Mesendoderm (in vitro differentiated cells): ENCODE measurements around the gene ARSB.

Experiments
- DNase-seq: peaks from one replicate; pipeline ENCODE4 v3.0.0; 2013
- H2AK5ac ChIP-seq: 2 replicates; pipeline ENCODE4 v1.6.1; 2013; ENCODE audit warnings: low read length, inconsistent platforms
- H2BK120ac ChIP-seq: 2 replicates; pipeline ENCODE4 v1.6.1; 2013; ENCODE audit warnings: low read depth, mild to moderate bottlenecking, low read length, moderate library complexity, mixed read lengths
- H2BK15ac ChIP-seq: replicated peaks from 2 replicates; pipeline ENCODE4 v1.6.1; 2013; ENCODE audit warnings: low read depth, mild to moderate bottlenecking, moderate library complexity
- H2BK5ac ChIP-seq: 2 replicates; pipeline ENCODE4 v1.6.1; 2013; ENCODE audit warnings: low read length, inconsistent platforms
- H3K18ac ChIP-seq: 2 replicates; pipeline ENCODE4 v1.6.1; 2013; ENCODE audit warnings: mild to moderate bottlenecking, low read length, mixed read lengths
- H3K23ac ChIP-seq: one replicate; pipeline ENCODE4 v1.6.1; 2013; ENCODE audit warnings: low read length
- H3K27ac ChIP-seq: 2 replicates; pipeline ENCODE4 v1.5.1; 2013; ENCODE audit warnings: low read depth, mild to moderate bottlenecking, inconsistent platforms, low read length, moderate library complexity
- H3K27me3 ChIP-seq: 2 replicates; pipeline ENCODE4 v1.6.1; 2013; ENCODE audit warnings: low read length, control low read depth, mild to moderate bottlenecking, inconsistent platforms; ENCODE audit not compliant: insufficient read depth, poor library complexity
- H3K36me3 ChIP-seq: 2 replicates; pipeline ENCODE4 v1.6.1; 2013; ENCODE audit warnings: low read length, inconsistent platforms; ENCODE audit not compliant: control insufficient read depth, insufficient read depth
- H3K4ac ChIP-seq: one replicate; pipeline ENCODE4 v1.6.1; 2013; ENCODE audit warnings: low read depth, mild to moderate bottlenecking, low read length, moderate library complexity
- H3K4me1 ChIP-seq: 2 replicates; pipeline ENCODE4 v1.6.1; 2013; ENCODE audit warnings: low read depth, low read length, inconsistent platforms; ENCODE audit not compliant: control insufficient read depth
- H3K4me2 ChIP-seq: 2 replicates; pipeline ENCODE4 v1.6.1; 2013; ENCODE audit warnings: low read length
- H3K4me3 ChIP-seq: 2 replicates; pipeline ENCODE4 v1.5.1; 2013; ENCODE audit warnings: mild to moderate bottlenecking, low read length
- H3K56ac ChIP-seq: one replicate; pipeline ENCODE4 v1.6.1; 2013; ENCODE audit warnings: low read length
- H3K79me1 ChIP-seq: 2 replicates; pipeline ENCODE4 v1.6.1; 2013; ENCODE audit warnings: low read length, inconsistent platforms
- H3K79me2 ChIP-seq: 2 replicates; pipeline ENCODE4 v1.6.1; 2013; ENCODE audit warnings: mild to moderate bottlenecking, low read length; ENCODE audit not compliant: control insufficient read depth, insufficient read depth
- H3K9ac ChIP-seq: 2 replicates; pipeline ENCODE4 v1.6.1; 2013; ENCODE audit warnings: low read length, inconsistent platforms
- H4K5ac ChIP-seq: one replicate; pipeline ENCODE4 v1.6.1; 2013; ENCODE audit warnings: low read length
- H4K8ac ChIP-seq: one replicate; pipeline ENCODE4 v1.6.1; 2013; ENCODE audit warnings: low read depth, mild to moderate bottlenecking, control low read depth, low read length, moderate library complexity
- WGBS: extraction: QIAGEN DNeasy Blood & Tissue Kit; methylation state at CpG from one replicate; pipeline ENCODE4 v1.1.7; 2013; ENCODE audit warnings: low lambda C conversion rate, missing lambda C conversion rate; ENCODE audit not compliant: insufficient coverage; ENCODE audit errors: extremely low coverage; 5-methylcytosine and 5-hydroxymethylcytosine counted together

The ARSB gene

GRCh38 chr5:78821536-78822021 is 163.5 kb downstream of the ARSB start:
- H2AK5ac ChIP-seq, result no peak overlapping the region
- H3K56ac ChIP-seq, result no peak overlapping the region
- no peaks in the 10 kb centered on the region for H3K79me2 ChIP-seq
- no peak overlapping the region for H2BK5ac ChIP-seq
- H2BK120ac ChIP-seq, result no peak overlapping the region
- peaks cover 2% of the 10 kb centered on the region for H3K4me1 ChIP-seq
- H4K5ac ChIP-seq, result no peak overlapping the region
- H3K36me3 ChIP-seq, result no peaks in the 10 kb centered on the region
- no peak overlapping the region for H3K27ac ChIP-seq
- WGBS, result no CpG with 5 or more reads among the region's 2 CpGs
- no peak overlapping the region for H3K23ac ChIP-seq
- H4K8ac ChIP-seq, result no peak overlapping the region
- no peak overlapping the region for H3K18ac ChIP-seq
- H3K79me1 ChIP-seq, result no peaks in the 10 kb centered on the region
- DNase-seq, result no peak
- H3K9ac ChIP-seq, result no peak overlapping the region
- H2BK15ac ChIP-seq, result no peak overlapping the region
- no peak overlapping the region for H3K4me2 ChIP-seq
- no peaks in the 10 kb centered on the region for H3K27me3 ChIP-seq
- H3K4me3 ChIP-seq, result no peak overlapping the region
- no peak overlapping the region for H3K4ac ChIP-seq

GRCh38 chr5:78819707-78820106 is 165.4 kb downstream of the ARSB start:
- Histone ChIP-seq H3K23ac (no peak overlapping the region), H3K27ac (no peak overlapping the region), H3K4me1 (peaks cover 2% of the 10 kb centered on the region), H3K18ac (no peak overlapping the region), H4K5ac (no peak overlapping the region), H2BK15ac (no peak overlapping the region), H3K27me3 (no peaks in the 10 kb centered on the region), H3K4me3 (no peak overlapping the region), H3K4me2 (no peak overlapping the region), H3K9ac (no peak overlapping the region), H2BK120ac (no peak overlapping the region), H2BK5ac (no peak overlapping the region), H3K79me1 (no peaks in the 10 kb centered on the region), H4K8ac (no peak overlapping the region), H3K56ac (no peak overlapping the region), H3K36me3 (no peaks in the 10 kb centered on the region), H3K79me2 (no peaks in the 10 kb centered on the region), H2AK5ac (no peak overlapping the region), H3K4ac (no peak overlapping the region)
- DNase-seq, result peak; percentile 37
- WGBS, result no CpG with 5 or more reads among the region's 1 CpG

- Histone ChIP-seq H3K4ac (no peak overlapping the region), H3K4me3 (no peak overlapping the region)
- no peak for DNase-seq
Measured at GRCh38 chr5:78819166-78819565, 165.9 kb downstream of the ARSB start.

GRCh38 chr5:78816143-78816765 is 168.9 kb downstream of the ARSB start:
- Histone ChIP-seq H3K4ac (no peak overlapping the region), H3K9ac (no peak overlapping the region), H3K4me3 (no peak overlapping the region), H3K79me2 (no peaks in the 10 kb centered on the region), H3K4me1 (no peaks in the 10 kb centered on the region), H2BK5ac (no peak overlapping the region), H3K4me2 (no peak overlapping the region), H3K56ac (no peak overlapping the region), H3K79me1 (no peaks in the 10 kb centered on the region), H4K5ac (no peak overlapping the region), H3K27ac (no peak overlapping the region), H3K18ac (no peak overlapping the region), H3K23ac (no peak overlapping the region), H3K27me3 (no peaks in the 10 kb centered on the region), H2BK120ac (no peak overlapping the region), H4K8ac (no peak overlapping the region), H3K36me3 (no peaks in the 10 kb centered on the region), H2AK5ac (no peak overlapping the region), H2BK15ac (no peak overlapping the region)
- no CpG with 5 or more reads among the region's 3 CpGs for WGBS
- DNase-seq, result peak; percentile 78

More at GRCh38 chr5:78819166-78819565, 165.9 kb downstream of the ARSB start:
- Histone ChIP-seq H2BK15ac (no peak overlapping the region), H3K27me3 (no peaks in the 10 kb centered on the region), H2BK120ac (no peak overlapping the region), H3K18ac (no peak overlapping the region), H3K36me3 (no peaks in the 10 kb centered on the region), H4K5ac (no peak overlapping the region), H3K27ac (no peak overlapping the region), H3K4me2 (no peak overlapping the region), H3K4me1 (no peaks in the 10 kb centered on the region), H3K23ac (no peak overlapping the region), H3K79me2 (no peaks in the 10 kb centered on the region), H3K9ac (no peak overlapping the region), H3K56ac (no peak overlapping the region), H3K79me1 (no peaks in the 10 kb centered on the region), H4K8ac (no peak overlapping the region), H2AK5ac (no peak overlapping the region), H2BK5ac (no peak overlapping the region)
- no CpG with 5 or more reads among the region's 3 CpGs for WGBS

- Histone ChIP-seq H3K4me3 (no peak overlapping the region), H3K27me3 (no peaks in the 10 kb centered on the region), H3K23ac (no peak overlapping the region), H2BK120ac (no peak overlapping the region), H3K18ac (no peak overlapping the region), H2BK5ac (no peak overlapping the region), H4K5ac (no peak overlapping the region), H3K4me1 (no peaks in the 10 kb centered on the region), H3K4me2 (no peak overlapping the region), H3K9ac (no peak overlapping the region), H3K4ac (no peak overlapping the region), H3K56ac (no peak overlapping the region), H3K36me3 (no peaks in the 10 kb centered on the region), H3K27ac (no peak overlapping the region), H3K79me1 (no peaks in the 10 kb centered on the region), H2AK5ac (no peak overlapping the region), H2BK15ac (no peak overlapping the region), H3K79me2 (no peaks in the 10 kb centered on the region), H4K8ac (no peak overlapping the region)
- DNase-seq, result no peak
- WGBS, result no CpG with 5 or more reads among the region's 2 CpGs
Measured at GRCh38 chr5:78813906-78814530, 171.1 kb downstream of the ARSB start.
